Left lung (tissue), 10 donors: ENCODE results near the gene METTL27. TPM values are rescaled to one million over a fixed set of nuclear protein-coding genes. Genes with fewer than 3 reads are reported as not detected.

Experiments
- ATAC-seq: fragments of 200-7000 bp; cut with Tn5 transposase; one replicate; pipeline ENCODE4 v1.9.1; 2020; ENCODE audit warnings: moderate library complexity
- DNase-seq, 4 donors: peaks; one replicate each; pipeline ENCODE4 v3.0.0-alpha.2; 2013 to 2020
- H3K27ac ChIP-seq, 2 donors: fragments of 200-600 bp; sonication (generic) in 1 of 2; one replicate each; pipeline versions ENCODE4 v1.5.0 to v1.8.0; 2020 to 2021
- H3K27me3 ChIP-seq, 2 donors: fragments of 200-600 bp; sonication (generic) in 1 of 2; one replicate each; pipeline versions ENCODE4 v1.5.0 to v1.8.0; 2020 to 2021
- H3K36me3 ChIP-seq, 2 donors: fragments of 200-600 bp; sonication (generic) in 1 of 2; one replicate each; pipeline versions ENCODE4 v1.5.0 to v1.8.0; 2020 to 2021
- H3K4me1 ChIP-seq, 2 donors: fragments of 200-600 bp; one replicate each; pipeline ENCODE4 v1.8.0; 2021
- H3K4me3 ChIP-seq, 2 donors: fragments of 200-600 bp; sonication (generic) in 1 of 2; one replicate each; pipeline versions ENCODE4 v1.5.0 to v1.8.0; 2020 to 2021; ENCODE audit warnings: mild to moderate bottlenecking in 1 of 2
- H3K9me3 ChIP-seq, 2 donors: fragments of 200-600 bp; sonication (generic) in 1 of 2; one replicate each; pipeline versions ENCODE4 v1.5.0 to v1.8.0; 2020 to 2021
- intact Hi-C, 2 donors: fragments of 100-400 bp; cut with DNase I; formaldehyde crosslinking; loops; one replicate each; pipeline versions ENCODE4 v1.11.2 to v1.14.2; 2022
- polyA plus RNA-seq, 6 donors: library from polyadenylated mRNA; unstranded; fragments of 120-200 nt; gene quantifications; one replicate each; pipeline ENCODE4 v1.2.1, GENCODE V29; 2013; ENCODE audit not compliant: insufficient read length in 6 of 6
- total RNA-seq, 2 donors: library from RNA; stranded (reverse); fragmentation: NEBNext Ultra II Directional; extraction: Animal tissue kit (Norgen Biotek cat#: 25700); gene quantifications; one replicate each; pipeline ENCODE4 v1.2.1, GENCODE V29; 2021
- TF ChIP-seq, protein P1 (sequence below), 2 donors: fragments of 200-600 bp; sonication (generic) in 1 of 2; IDR thresholded peaks; one replicate each; pipeline versions ENCODE4 v1.5.0 to v1.8.0; 2021; ENCODE audit warnings: antibody characterized with exemption in 2 of 2
- donor health status: DM: no; HTN: yes; CAD: no.
- donor health status: DM: no; HTN: no; CAD: no.

The METTL27 gene
- total and polyA plus RNA-seq, 8 donors, result 1.5 to 6.4 (median 3.0) TPM

DNA sequence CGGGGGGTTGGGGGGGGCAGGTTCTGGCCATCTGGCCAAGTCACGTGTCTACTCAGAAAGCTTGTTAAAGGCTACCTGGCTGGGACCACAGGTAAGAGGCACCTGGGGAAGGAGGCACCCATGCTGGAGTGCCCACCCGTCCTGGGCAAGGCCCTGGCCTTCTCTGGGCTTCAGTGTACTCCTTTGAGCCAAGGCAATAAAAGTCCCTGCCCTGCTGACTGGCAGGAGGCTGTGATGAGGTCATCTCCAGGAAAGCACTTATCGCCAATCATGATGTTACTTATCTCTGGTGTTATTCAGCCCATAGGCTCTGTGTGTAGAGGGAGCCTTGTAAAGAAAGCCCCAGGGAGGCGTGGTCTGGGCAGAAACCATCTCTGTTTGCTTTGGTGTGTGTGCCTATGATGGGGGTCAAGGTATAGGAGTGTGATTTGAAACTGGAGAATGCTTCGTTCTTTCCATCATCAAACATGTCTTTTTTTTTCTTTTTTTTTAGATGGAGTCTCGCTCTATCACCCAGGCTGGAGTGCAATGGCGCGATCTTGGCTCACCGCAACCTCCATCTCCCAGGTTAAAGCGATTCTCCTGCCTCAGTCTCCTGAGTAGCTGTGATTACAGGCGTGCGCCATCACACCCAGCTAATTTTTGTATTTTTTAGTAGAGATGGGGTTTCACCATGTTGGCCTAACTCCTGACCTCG is 14.1 kb downstream of the METTL27 start:
- DNase-seq (peak in 3 of 4 donors; percentile 70 to 73 (median 70)), ATAC-seq (peak; percentile 49)
- Histone ChIP-seq H3K27me3 (peaks cover 0 to 9% of the 10 kb centered on the region in 2 donors), H3K9me3 (no peaks in the 10 kb centered on the region), H3K36me3 (no peaks in the 10 kb centered on the region), H3K27ac (peak overlapping the region; percentile 65 to 68), H3K4me3 (no peak overlapping the region), H3K4me1 (peaks cover 19 to 31% of the 10 kb centered on the region in 2 donors)
- TF ChIP-seq, protein P1, sequence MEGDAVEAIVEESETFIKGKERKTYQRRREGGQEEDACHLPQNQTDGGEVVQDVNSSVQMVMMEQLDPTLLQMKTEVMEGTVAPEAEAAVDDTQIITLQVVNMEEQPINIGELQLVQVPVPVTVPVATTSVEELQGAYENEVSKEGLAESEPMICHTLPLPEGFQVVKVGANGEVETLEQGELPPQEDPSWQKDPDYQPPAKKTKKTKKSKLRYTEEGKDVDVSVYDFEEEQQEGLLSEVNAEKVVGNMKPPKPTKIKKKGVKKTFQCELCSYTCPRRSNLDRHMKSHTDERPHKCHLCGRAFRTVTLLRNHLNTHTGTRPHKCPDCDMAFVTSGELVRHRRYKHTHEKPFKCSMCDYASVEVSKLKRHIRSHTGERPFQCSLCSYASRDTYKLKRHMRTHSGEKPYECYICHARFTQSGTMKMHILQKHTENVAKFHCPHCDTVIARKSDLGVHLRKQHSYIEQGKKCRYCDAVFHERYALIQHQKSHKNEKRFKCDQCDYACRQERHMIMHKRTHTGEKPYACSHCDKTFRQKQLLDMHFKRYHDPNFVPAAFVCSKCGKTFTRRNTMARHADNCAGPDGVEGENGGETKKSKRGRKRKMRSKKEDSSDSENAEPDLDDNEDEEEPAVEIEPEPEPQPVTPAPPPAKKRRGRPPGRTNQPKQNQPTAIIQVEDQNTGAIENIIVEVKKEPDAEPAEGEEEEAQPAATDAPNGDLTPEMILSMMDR (IDR thresholded peaks at IDR 0.05), result no peak
- intact Hi-C loops, result no loop called here

DNA sequence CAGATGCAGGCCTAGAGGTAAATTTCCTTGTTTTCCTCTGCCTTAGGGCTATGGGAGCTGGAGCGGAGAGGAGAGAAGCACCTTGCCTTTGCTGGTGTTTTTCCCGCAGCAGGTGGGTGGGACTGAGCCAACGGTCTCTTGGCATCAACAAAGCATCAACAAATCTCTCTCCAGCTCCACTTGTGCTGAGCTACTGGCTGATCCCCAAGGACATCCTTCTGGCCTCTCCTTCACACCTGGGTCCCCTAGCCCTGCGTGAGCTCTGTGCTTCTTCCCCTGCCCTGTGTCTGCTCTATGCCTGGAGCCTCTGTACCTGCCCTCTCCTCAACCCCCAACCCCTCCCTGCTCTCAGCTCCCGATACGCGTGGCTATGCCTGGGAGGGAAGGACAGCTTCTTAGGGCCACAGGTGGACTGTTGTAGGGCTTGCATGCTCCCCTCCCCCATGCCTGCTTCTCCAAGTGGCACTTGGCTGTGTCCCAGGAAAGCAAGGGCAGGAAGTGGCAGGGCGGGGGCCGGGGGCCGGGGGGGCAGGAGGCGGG is 14.7 kb downstream of the METTL27 start:
- peak; percentile 65 for ATAC-seq
- TF ChIP-seq, protein P1 (IDR thresholded peaks at IDR 0.05), result no peak
- peaks cover 21 to 31% of the 10 kb centered on the region in 2 donors for H3K4me1 ChIP-seq

DNA sequence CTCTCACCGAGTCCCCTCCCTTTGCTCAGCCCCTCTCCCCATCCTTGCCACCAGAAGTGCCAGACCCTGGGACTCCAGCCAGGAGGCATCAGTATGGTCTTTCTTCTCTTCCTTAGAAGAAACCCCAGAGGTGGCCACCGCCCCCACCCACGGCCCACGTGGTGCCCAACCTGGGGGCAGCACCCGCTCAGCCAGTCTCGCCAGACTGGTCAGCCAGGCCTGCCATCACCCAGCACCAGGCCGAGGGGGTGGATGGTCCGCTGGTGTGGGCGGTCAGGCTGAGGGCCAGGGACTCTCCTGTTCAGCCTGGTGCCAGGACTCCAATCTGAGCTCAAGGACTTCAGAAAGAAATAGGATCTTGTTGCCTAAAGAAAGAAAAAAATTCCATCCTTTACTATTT is 17.3 kb downstream of the METTL27 start:
- ATAC-seq (peak; percentile 4), DNase-seq (peak in 1 of 4 donors; percentile 81)
- Histone ChIP-seq H3K27me3 (no peaks in the 10 kb centered on the region), H3K36me3 (no peaks in the 10 kb centered on the region), H3K4me1 (peaks cover 18 to 31% of the 10 kb centered on the region in 2 donors), H3K4me3 (no peak overlapping the region), H3K27ac (no peak overlapping the region), H3K9me3 (no peaks in the 10 kb centered on the region)
- TF ChIP-seq, protein P1 (IDR thresholded peaks at IDR 0.05), result no peak
- intact Hi-C loops, result no loop called here

More for the DNA sequence above, 14.7 kb downstream of the METTL27 start:
- peak overlapping the region; percentile 68 to 69 for H3K27ac ChIP-seq
- H3K36me3 ChIP-seq, result no peaks in the 10 kb centered on the region
- no peaks in the 10 kb centered on the region for H3K9me3 ChIP-seq
- DNase-seq, result peak; percentile 45 to 86 (median 80)
- intact Hi-C loops, result no loop called here
- peaks cover 0 to 9% of the 10 kb centered on the region in 2 donors for H3K27me3 ChIP-seq
- H3K4me3 ChIP-seq, result no peak overlapping the region

DNA sequence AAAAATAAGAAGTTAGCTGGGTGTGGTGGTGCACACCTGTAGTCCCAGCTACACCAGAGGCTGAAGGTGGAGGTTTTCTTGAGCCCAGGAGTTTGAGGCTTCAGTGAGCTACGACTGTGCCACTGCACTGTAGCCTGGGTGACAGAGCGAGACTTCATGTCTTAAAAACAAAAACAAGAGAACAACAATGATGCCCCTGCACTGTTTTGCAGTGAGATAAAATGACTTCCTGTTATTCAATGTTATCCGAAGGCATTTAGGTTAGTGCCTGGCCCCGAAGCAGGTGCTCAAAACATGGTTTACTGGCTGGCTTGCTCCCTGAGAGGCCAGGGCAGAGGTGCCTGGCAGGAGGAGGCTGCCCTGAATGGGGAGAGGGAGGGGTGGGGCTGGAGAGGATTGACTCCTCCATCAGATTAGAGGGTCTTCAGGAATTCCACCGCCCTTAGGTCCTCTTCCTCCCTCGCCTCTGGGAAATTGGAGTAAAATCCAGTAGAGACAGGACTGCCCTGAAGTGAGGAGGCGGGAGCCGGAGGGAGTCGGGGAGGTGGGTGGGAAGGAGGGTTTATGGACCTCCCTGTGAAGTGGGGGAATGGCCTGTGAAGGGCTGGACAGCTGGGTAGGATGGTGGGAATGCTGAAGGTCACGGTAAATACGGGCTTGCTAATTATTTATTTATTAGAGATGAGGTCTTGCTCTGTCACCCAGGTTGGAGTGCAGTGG is 18.3 kb downstream of the METTL27 start:
- Histone ChIP-seq H3K27ac (no peak overlapping the region), H3K36me3 (no peaks in the 10 kb centered on the region), H3K27me3 (no peaks in the 10 kb centered on the region), H3K4me3 (no peak overlapping the region), H3K4me1 (peaks cover 15 to 28% of the 10 kb centered on the region in 2 donors), H3K9me3 (no peaks in the 10 kb centered on the region)
- intact Hi-C loops, result no loop called here
- ATAC-seq (no peak), DNase-seq (peak in 2 of 4 donors; percentile 9 to 23)
- TF ChIP-seq, protein P1 (IDR thresholded peaks at IDR 0.05), result no peak

DNA sequence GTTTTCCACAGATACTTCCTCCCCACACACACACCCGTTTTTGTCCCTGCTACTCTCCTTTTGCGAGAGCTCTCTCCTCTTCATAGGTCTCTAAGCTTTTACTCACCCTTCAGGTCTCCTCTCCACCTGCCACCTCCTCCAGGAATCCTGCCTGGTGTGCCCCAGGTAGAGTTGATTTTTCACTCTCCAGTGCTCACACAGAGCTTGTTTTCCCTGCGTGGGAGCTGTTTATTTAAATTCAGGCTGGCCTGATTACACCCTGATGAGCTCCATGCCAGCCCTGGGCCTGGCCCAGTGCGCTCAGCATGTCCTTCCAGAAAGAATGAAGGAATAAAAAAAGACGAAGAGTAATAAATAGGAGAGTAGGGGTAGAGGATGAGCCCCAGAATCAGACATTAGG is 19.1 kb downstream of the METTL27 start:
- H3K36me3 ChIP-seq, result no peaks in the 10 kb centered on the region
- no peak overlapping the region for H3K4me3 ChIP-seq
- DNase-seq (peak in 2 of 4 donors; percentile 12 to 13), ATAC-seq (no peak)
- H3K4me1 ChIP-seq, result peaks cover 14 to 22% of the 10 kb centered on the region in 2 donors
- intact Hi-C loops, result no loop called here
- TF ChIP-seq, protein P1 (IDR thresholded peaks at IDR 0.05), result no peak
- no peaks in the 10 kb centered on the region for H3K27me3 ChIP-seq
- H3K9me3 ChIP-seq, result no peaks in the 10 kb centered on the region
- no peak overlapping the region for H3K27ac ChIP-seq
